ENCODE measurements around the gene ABHD8. TPM values are rescaled to one million over a fixed set of nuclear protein-coding genes. Genes with fewer than 3 reads are reported as not detected.

The ABHD8 gene
- total RNA-seq, 1 donor from 2014 or later, result 16.9 TPM

DNA sequence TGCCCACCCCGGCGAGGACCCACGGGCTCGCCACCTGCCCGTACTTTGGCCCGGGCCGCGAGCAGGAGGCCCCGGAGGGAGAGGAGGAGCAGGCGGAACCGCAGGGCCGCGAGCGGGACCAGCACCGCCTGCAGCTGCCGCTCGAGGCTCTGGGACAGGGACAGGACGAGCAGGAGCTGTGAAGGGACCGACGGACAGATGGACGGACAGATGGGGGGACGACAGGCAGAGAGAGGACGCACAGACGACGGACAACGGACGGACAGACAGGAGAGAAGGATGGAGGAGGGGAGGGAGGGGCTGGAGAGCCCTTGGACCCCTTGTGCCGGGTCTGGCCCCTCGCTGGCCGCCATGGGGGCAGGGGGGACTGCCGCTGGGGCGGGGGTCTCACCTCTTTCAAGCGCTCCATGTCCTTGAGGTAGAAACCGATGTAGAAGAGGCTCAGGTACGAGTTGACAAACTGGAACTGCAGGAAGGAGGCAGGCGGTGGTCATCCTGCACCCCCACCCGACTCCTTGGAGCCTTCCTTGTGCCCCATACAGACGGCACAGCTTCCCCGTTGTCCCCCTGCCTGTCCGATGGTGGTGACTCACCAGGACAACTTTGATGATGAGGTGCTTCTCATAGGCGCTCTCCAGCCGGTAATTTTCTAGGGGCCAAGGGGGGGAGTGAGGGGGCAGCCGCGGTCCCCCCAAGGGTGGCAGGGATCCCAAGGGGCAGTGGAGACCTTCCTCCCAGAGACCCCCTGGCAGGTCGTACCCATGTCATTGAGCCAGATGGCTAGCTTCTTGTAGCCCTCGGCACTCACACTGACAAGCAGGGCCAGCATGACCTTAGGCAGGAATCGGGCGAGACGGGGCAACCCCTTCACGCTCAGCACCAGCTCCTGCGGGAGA lies 26.4 kb upstream of the ABHD8 start:
- H3K9me3 Mint-ChIP-seq (ENCODE audit: low read depth), result no peaks in the 10 kb centered on the region
- no peak for DNase-seq (ENCODE audit: low spot score, unreplicated experiment)
- H3K27ac Mint-ChIP-seq, result no peak overlapping the region
- no peak overlapping the region for H3K4me3 Mint-ChIP-seq (ENCODE audit: low read depth)
- peaks cover 6% of the 10 kb centered on the region for H3K4me1 Mint-ChIP-seq (ENCODE audit: low read depth)
- peaks cover 15% of the 10 kb centered on the region for H3K27me3 Mint-ChIP-seq
- H3K36me3 Mint-ChIP-seq (ENCODE audit: insufficient read depth), result peaks cover 17% of the 10 kb centered on the region
- TF ChIP-seq CTCF (IDR thresholded peaks at IDR 0.05; ENCODE audit: unreplicated experiment), result no peak

DNA sequence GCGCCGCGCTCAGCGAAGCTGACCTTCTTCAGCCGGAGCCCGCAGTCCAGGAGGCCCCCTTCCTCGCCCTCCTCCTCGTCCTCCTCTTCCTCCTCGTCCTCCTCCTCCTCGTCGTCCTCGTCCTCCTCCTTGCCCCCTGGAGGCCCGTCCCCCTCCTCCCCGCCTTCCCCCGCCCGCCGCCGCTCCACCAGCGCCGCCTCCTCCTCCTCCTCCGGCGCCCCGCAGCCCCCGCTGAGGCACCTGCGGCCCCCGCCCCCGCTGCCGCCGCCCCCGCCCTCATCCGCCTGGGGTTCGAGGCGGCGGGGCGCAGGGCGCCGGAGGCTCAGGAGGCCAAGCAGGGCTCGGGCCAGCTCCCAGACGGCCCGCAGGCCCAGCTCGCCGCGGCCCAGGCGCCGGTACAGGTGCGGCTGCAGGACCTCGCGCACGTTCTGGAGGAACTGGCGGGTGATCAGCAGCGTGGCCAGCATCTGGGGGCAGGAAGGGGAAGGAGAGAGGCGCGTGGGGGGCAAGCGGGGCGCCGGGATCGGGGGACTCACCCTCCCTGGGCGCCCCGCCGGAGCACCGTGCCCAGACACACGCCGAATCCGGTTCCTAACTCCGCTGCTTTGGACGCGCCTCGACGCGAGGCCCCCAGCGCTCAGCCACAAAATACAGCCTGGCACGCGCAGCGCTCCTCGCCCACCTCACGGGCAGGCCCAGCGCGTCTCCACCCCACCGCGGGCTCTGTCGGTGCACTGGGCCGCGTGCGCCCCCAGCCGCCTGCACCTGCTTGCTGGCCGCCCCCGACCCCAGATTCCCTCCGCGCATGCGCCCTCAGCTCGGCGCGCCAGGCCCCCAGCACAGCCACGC lies 25.5 kb upstream of the ABHD8 start:
- no peak for TF ChIP-seq CTCF (IDR thresholded peaks at IDR 0.05; ENCODE audit: unreplicated experiment)
- DNase-seq (ENCODE audit: low spot score, unreplicated experiment), result no peak
- Mint-ChIP-seq H3K27me3 (peaks cover 15% of the 10 kb centered on the region), H3K4me3 (ENCODE audit: low read depth) (peak overlapping the region; percentile 59), H3K36me3 (ENCODE audit: insufficient read depth) (peaks cover 15% of the 10 kb centered on the region), H3K4me1 (ENCODE audit: low read depth) (peaks cover 4% of the 10 kb centered on the region), H3K27ac (no peak overlapping the region), H3K9me3 (ENCODE audit: low read depth) (no peaks in the 10 kb centered on the region)

DNA sequence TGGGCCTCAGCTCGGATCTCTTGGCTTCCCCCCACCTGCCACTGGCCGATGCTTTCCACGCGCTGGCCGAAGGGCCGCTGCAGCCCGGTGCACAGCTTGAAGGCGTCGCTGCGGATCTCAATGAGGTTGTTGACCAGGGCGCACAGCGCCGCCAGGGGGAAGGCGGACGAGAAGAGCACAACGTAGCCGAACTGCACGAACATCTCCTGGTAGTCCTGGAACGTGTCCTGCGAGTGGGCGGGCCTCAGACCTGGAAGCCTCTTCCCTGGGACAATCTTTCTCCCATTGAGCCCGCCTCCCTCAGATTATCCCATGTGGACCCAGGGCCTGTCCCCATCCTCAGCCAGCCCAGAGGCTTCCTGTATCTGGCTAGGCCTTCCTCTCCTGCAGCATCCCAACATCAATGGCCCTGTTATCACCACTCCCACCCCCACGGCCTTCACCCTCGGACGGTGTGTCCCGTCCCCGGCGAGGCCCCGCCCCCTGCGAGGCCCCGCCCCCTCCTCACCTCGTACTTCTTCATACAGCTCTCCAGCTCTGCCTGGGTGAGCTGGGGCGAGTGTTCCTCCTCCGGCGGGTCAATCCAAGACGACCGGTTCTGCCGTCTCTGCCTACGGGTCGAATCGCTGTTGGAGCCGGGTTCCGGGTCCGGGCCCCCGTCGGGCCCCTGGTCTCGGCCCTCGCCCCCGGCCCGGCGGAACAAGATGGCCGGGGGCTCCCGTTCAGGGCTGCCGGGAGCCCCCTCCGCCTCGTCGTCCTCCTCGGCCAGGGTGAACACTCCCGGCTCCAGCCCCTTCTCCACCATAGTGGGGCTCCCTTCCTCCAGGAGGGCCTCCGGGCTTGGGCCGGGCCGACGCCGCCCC lies 24.7 kb upstream of the ABHD8 start:
- peak overlapping the region; percentile 92 for H3K27ac Mint-ChIP-seq
- DNase-seq (ENCODE audit: low spot score, unreplicated experiment), result peak; percentile 58
- peak; percentile 67 for TF ChIP-seq CTCF (IDR thresholded peaks at IDR 0.05; ENCODE audit: unreplicated experiment)
- peaks cover 4% of the 10 kb centered on the region for H3K4me1 Mint-ChIP-seq (ENCODE audit: low read depth)
- no peaks in the 10 kb centered on the region for H3K9me3 Mint-ChIP-seq (ENCODE audit: low read depth)
- peak overlapping the region; percentile 73 for H3K4me3 Mint-ChIP-seq (ENCODE audit: low read depth)
- H3K27me3 Mint-ChIP-seq, result peaks cover 15% of the 10 kb centered on the region
- H3K36me3 Mint-ChIP-seq (ENCODE audit: insufficient read depth), result peaks cover 13% of the 10 kb centered on the region

DNA sequence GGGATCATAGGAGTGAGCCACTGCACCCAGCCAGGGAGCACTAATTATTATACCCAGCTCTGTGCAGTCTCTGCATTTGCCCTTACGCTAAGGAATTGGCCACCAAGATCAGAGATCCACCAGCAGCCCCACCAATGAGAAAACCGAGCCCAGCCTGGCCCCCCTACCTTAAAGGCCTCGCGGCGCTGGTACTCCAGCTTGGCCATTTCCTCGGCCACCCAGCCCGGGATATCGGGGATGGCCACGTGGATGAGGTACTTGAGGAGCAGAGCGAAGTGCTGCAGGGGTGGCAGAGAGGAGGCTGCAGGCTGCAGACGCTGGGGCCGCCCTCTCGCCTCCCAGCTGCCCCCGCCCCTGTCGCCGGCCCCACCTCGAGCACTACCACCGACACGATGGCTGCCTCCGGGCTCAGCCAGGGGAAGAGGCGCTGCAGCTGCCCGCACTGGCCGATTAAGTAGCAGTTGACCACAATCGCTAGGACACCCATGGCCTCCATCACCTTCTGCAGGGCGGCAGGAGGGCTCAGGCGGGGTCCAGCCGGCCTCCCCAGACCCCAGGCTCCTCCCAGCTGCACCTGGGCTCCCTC lies 23.9 kb upstream of the ABHD8 start:
- Mint-ChIP-seq H3K4me3 (ENCODE audit: low read depth) (no peak overlapping the region), H3K4me1 (ENCODE audit: low read depth) (peaks cover 4% of the 10 kb centered on the region), H3K36me3 (ENCODE audit: insufficient read depth) (peaks cover 14% of the 10 kb centered on the region), H3K27ac (no peak overlapping the region), H3K27me3 (peaks cover 15% of the 10 kb centered on the region), H3K9me3 (ENCODE audit: low read depth) (no peaks in the 10 kb centered on the region)
- DNase-seq (ENCODE audit: low spot score, unreplicated experiment), result no peak
- TF ChIP-seq CTCF (IDR thresholded peaks at IDR 0.05; ENCODE audit: unreplicated experiment), result no peak

All from progenitor cell of endocrine pancreas (in vitro differentiated cells).